ENCODE measurements around the gene UBQLN1. TPM values are rescaled to one million over a fixed set of nuclear protein-coding genes. Genes with fewer than 3 reads are reported as not detected.
A peak's percentile ranks its signal among the peaks of the same experiment; 100 is the strongest.

The UBQLN1 gene
- total RNA-seq, 4 donors from 2014 or later: 56.5 to 87.3 (median 72.1) TPM

DNA sequence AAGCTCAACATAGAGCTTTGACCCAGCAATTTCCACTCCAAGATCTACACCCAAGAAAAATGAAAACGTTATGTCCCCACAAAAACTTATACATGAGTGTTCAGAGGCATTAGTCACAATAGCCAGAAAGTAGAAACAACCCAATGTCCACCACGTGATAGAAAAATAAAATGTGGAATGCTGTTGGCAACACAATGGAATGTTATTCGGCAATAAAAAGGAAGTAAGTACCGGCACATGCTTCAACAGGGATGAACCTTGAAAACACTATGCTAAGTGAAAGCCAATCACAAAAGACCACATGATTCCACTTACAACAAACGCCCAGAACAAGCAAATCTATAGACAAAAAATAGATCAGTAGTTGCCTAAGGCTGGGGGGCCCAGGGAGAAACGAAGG lies 6.0 kb downstream of the UBQLN1 start:
- TF ChIP-seq POLR2A (IDR thresholded peaks at IDR 0.05) (no peak), POLR2AphosphoS5 (IDR thresholded peaks at IDR 0.05) (peak in 1 of 3 donors; percentile 32), EP300 (IDR thresholded peaks at IDR 0.05; ENCODE audit: low read depth) (no peak)
- TF ChIP-seq, protein P1, sequence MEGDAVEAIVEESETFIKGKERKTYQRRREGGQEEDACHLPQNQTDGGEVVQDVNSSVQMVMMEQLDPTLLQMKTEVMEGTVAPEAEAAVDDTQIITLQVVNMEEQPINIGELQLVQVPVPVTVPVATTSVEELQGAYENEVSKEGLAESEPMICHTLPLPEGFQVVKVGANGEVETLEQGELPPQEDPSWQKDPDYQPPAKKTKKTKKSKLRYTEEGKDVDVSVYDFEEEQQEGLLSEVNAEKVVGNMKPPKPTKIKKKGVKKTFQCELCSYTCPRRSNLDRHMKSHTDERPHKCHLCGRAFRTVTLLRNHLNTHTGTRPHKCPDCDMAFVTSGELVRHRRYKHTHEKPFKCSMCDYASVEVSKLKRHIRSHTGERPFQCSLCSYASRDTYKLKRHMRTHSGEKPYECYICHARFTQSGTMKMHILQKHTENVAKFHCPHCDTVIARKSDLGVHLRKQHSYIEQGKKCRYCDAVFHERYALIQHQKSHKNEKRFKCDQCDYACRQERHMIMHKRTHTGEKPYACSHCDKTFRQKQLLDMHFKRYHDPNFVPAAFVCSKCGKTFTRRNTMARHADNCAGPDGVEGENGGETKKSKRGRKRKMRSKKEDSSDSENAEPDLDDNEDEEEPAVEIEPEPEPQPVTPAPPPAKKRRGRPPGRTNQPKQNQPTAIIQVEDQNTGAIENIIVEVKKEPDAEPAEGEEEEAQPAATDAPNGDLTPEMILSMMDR (IDR thresholded peaks at IDR 0.05): no peak
- peak overlapping the region in 3 of 4 donors; percentile 39 to 56 (median 44) for H3K27ac ChIP-seq
- no peak overlapping the region for H3K4me3 ChIP-seq
- intact Hi-C loops (cut with DNase I; ENCODE audit: low total_unique reads) (no loop called here), in situ Hi-C loops (cut with MboI; ENCODE audit: low pct_ligation_motif_present in 1 of 4, low pct_unique_long_range_greater_than_20kb in 1 of 4, low sequenced_read_pairs in 3 of 4) (no loop called here)
- no peaks in the 10 kb centered on the region for H3K27me3 ChIP-seq
- peaks cover 7 to 60% (median 26%) of the 10 kb centered on the region in 4 donors for H3K4me1 ChIP-seq
- H3K9me3 ChIP-seq: no peaks in the 10 kb centered on the region
- 28 to 30% methylated on average over 6 of the region's 6 CpGs for WGBS, 2 donors (ENCODE audit: low coverage in 1 of 2)
- DNase-seq: no peak
- no peaks in the 10 kb centered on the region for H3K36me3 ChIP-seq

DNA sequence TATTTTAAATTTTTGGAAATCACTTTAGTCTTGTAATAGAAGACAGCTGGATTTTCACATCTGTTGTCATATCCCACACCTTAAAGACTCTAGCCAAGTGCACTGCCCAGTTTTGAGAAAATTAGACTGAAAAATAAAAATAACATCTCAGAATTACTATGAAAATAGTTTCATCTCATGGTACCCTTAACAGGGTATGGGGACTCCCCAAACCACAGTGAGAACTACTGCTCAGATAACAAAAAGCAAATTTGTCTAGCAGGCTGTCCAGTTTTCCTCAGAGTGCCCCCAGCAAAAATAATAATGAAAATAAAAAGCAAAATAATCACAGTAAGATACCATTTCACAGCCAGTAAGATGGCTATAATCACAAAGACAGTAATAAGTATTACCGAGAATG lies 6.5 kb downstream of the UBQLN1 start:
- TF ChIP-seq EP300 (IDR thresholded peaks at IDR 0.05; ENCODE audit: low read depth) (no peak), POLR2AphosphoS5 (IDR thresholded peaks at IDR 0.05) (no peak), POLR2A (IDR thresholded peaks at IDR 0.05) (no peak)
- TF ChIP-seq, protein P1 (IDR thresholded peaks at IDR 0.05): no peak
- in situ Hi-C loops (cut with MboI; ENCODE audit: low pct_ligation_motif_present in 1 of 4, low pct_unique_long_range_greater_than_20kb in 1 of 4, low sequenced_read_pairs in 3 of 4) (no loop called here), intact Hi-C loops (cut with DNase I; ENCODE audit: low total_unique reads) (no loop called here)
- Histone ChIP-seq H3K36me3 (no peaks in the 10 kb centered on the region), H3K4me3 (no peak overlapping the region), H3K9me3 (no peaks in the 10 kb centered on the region), H3K27ac (peak overlapping the region in 3 of 4 donors; percentile 39 to 44 (median 44)), H3K4me1 (peaks cover 7 to 58% (median 24%) of the 10 kb centered on the region in 4 donors), H3K27me3 (no peaks in the 10 kb centered on the region)
- 88 to 95% methylated on average over 1 of the region's 1 CpG for WGBS, 2 donors (ENCODE audit: low coverage in 1 of 2)
- DNase-seq: no peak

DNA sequence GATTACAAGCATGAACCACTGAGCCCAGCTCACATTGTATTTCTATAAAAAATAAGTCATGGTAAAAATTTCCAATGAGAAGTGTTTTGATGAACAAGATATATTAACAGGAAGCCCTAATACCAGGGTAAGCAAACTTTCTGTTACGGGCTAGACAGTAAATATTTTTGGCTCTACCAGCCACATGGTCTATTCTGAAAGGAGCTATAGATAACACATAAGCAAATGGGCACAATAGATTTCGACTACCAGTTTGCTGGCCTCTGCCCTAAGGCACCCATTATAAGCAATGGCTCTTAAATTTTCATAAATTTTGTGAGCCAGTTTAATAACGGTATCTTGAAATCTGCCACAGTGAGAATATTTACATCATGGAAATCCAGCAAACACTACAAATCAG lies 8.1 kb downstream of the UBQLN1 start:
- DNase-seq: no peak
- no peaks in the 10 kb centered on the region for H3K36me3 ChIP-seq
- H3K27ac ChIP-seq: no peak overlapping the region
- TF ChIP-seq POLR2A (IDR thresholded peaks at IDR 0.05) (no peak), POLR2AphosphoS5 (IDR thresholded peaks at IDR 0.05) (no peak), EP300 (IDR thresholded peaks at IDR 0.05; ENCODE audit: low read depth) (no peak)
- TF ChIP-seq, protein P1 (IDR thresholded peaks at IDR 0.05): no peak
- H3K27me3 ChIP-seq: no peaks in the 10 kb centered on the region
- peaks cover 7 to 53% (median 14%) of the 10 kb centered on the region in 4 donors for H3K4me1 ChIP-seq
- WGBS, 2 donors (ENCODE audit: low coverage in 1 of 2): 79 to 83% methylated on average over 2 to 3 of the region's 3 CpGs
- H3K9me3 ChIP-seq: no peaks in the 10 kb centered on the region
- intact Hi-C loops (cut with DNase I; ENCODE audit: low total_unique reads): no loop called here
- H3K4me3 ChIP-seq: no peak overlapping the region
- in situ Hi-C loops (cut with MboI; ENCODE audit: low pct_ligation_motif_present in 1 of 4, low pct_unique_long_range_greater_than_20kb in 1 of 4, low sequenced_read_pairs in 3 of 4): no loop called here

DNA sequence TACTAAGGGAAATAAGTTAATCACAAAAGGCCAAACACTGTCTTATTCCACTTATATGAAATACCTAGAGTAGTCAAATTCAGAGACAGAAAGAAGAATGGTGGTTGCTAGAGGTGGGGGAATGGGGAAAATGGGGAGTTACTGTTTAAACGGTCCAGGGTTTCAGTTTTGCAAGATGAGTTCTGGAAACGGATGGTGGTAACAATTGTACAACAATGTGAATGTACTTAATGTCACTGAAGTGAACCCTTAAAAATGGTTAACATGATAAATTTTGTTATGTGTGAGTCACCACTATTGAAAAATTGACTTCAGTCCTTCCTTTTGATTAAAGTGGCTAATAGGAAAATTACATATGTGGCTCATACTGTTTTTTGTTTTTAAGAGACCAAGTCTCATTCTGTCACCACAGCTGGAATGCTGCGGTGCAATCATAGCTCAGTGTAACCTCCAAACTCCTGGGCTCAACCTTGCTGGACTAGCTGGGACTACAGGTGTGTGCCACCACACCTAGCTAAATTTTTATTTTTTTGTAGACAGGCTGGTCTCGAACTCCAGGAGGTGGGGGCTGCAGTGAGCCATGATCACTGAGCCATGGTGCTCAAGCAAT lies 8.7 kb downstream of the UBQLN1 start:
- Histone ChIP-seq H3K4me1 (peaks cover 7 to 55% (median 14%) of the 10 kb centered on the region in 4 donors), H3K9me3 (no peaks in the 10 kb centered on the region), H3K27ac (no peak overlapping the region), H3K27me3 (no peaks in the 10 kb centered on the region), H3K4me3 (no peak overlapping the region), H3K36me3 (no peaks in the 10 kb centered on the region)
- intact Hi-C loops (cut with DNase I; ENCODE audit: low total_unique reads) (no loop called here), in situ Hi-C loops (cut with MboI; ENCODE audit: low pct_ligation_motif_present in 1 of 4, low pct_unique_long_range_greater_than_20kb in 1 of 4, low sequenced_read_pairs in 3 of 4) (no loop called here)
- TF ChIP-seq POLR2AphosphoS5 (IDR thresholded peaks at IDR 0.05): no peak
- no peak for TF ChIP-seq POLR2A (IDR thresholded peaks at IDR 0.05)
- TF ChIP-seq, protein P1 (IDR thresholded peaks at IDR 0.05): no peak
- WGBS, 2 donors (ENCODE audit: low coverage in 1 of 2): 38 to 57% methylated on average over 2 to 4 of the region's 4 CpGs
- DNase-seq: no peak

Data from transverse colon (tissue), 4 donors.